A549 (cell line): ENCODE measurements around the gene LMTK3. TPM values are rescaled to one million over a fixed set of nuclear protein-coding genes. Genes with fewer than 3 reads are reported as not detected.

Experiments
- ATAC-seq, 2 experiments: fragments of 200-7000 bp in 1 of 2; fragments of >200 bp in 1 of 2; cut with Nextera tagmentation in 1 of 2; cut with Tn5 transposase in 1 of 2; 3 replicates each; pipeline versions ENCODE4 v1.8.0 to v1.9.1; 2018 to 2020; ENCODE audit warnings: mild to moderate bottlenecking in 1 of 2, moderate library complexity in 1 of 2
- CTCF ChIA-PET: fragments of 300-600 bp; sonication (Branson Sonifier 250); formaldehyde crosslinking; extraction: SDS; loops from one replicate; lab custom pipeline; 2021; ENCODE audit warnings: antibody characterized with exemption, inconsistent platforms; lab: Yijun Ruan, JAX
- POLR2A ChIA-PET: fragments of 350-600 bp; formaldehyde crosslinking; extraction: SDS; loops from one replicate; lab custom pipeline; 2021; ENCODE audit warnings: antibody characterized with exemption, inconsistent platforms; lab: Yijun Ruan, JAX
- DNase-seq, 2 experiments: peaks; one replicate each; pipeline versions ENCODE4 v3.0.0 to v3.0.0-alpha.2; 2011 to 2016; ENCODE audit warnings: low read depth in 1 of 2, low spot score in 1 of 2
- FAIRE-seq: peaks from 2 replicates; lab custom pipeline; 2011; peaks lifted over from hg19 to GRCh38; lab: Jason Lieb, UNC
- H3K27ac ChIP-seq, 2 experiments: fragments of >200 bp; sonication (Bioruptor Twin); formaldehyde crosslinking; 3 replicates each; pipeline ENCODE4 v1.5.1; 2016 to 2017
- H3K4me1 ChIP-seq: fragments of >200 bp; sonication (Bioruptor Twin); formaldehyde crosslinking; 3 replicates; pipeline ENCODE4 v1.6.1; 2016
- H3K4me2 ChIP-seq: fragments of >200 bp; sonication (Bioruptor Twin); formaldehyde crosslinking; 3 replicates; pipeline ENCODE4 v1.6.1; 2016
- H3K4me3 ChIP-seq: fragments of >200 bp; sonication (Bioruptor Twin); formaldehyde crosslinking; 3 replicates; pipeline ENCODE4 v1.5.1; 2016
- H3K9me3 ChIP-seq: fragments of >200 bp; sonication (Bioruptor Twin); formaldehyde crosslinking; 3 replicates; pipeline ENCODE4 v1.6.1; 2016
- BCL3 ChIP-seq: fragments of >200 bp; sonication (Bioruptor Twin); formaldehyde crosslinking; IDR thresholded peaks from 3 replicates; pipeline ENCODE4 v1.6.1; 2016
- BHLHE40 ChIP-seq: IDR thresholded peaks from 2 replicates; pipeline ENCODE4 v1.6.1; 2012; ENCODE audit warnings: low read depth, low read length, inconsistent platforms
- CTCF ChIP-seq: fragments of >200 bp; sonication (Bioruptor Twin); formaldehyde crosslinking; IDR thresholded peaks from 3 replicates; pipeline ENCODE4 v1.5.1; 2016
- EHF ChIP-seq: fragments of 250-450 bp; sonication (Bioruptor Pico); IDR thresholded peaks from 2 replicates; pipeline ENCODE4 v1.5.0; 2020; ENCODE audit warnings: mild to moderate bottlenecking
- FOSB ChIP-seq: fragments of 250-450 bp; sonication (Bioruptor Pico); IDR thresholded peaks from 2 replicates; pipeline ENCODE4 v1.5.0; 2020; ENCODE audit warnings: mild to moderate bottlenecking, moderate library complexity
- FOSL2 ChIP-seq, 2 experiments: fragments of 450-650 bp in 1 of 2; fragments of >200 bp in 1 of 2; sonication (Bioruptor Twin) in 1 of 2; formaldehyde crosslinking; IDR thresholded peaks; 2 replicates each; pipeline versions ENCODE4 v1.5.0 to v1.6.1; 2016 to 2020; ENCODE audit warnings: mild to moderate bottlenecking in 1 of 2, moderate library complexity in 1 of 2
- GATA3 ChIP-seq: IDR thresholded peaks from 2 replicates; pipeline ENCODE4 v1.6.1; 2012; ENCODE audit warnings: borderline replicate concordance
- HDAC2 ChIP-seq: fragments of 200-600 bp; sonication (generic); IDR thresholded peaks from 2 replicates; pipeline ENCODE4 v1.6.1; 2016
- HES2 ChIP-seq: fragments of >200 bp; sonication (Bioruptor Twin); formaldehyde crosslinking; IDR thresholded peaks from 2 replicates; pipeline ENCODE4 v1.6.1; 2016
- JUN ChIP-seq, 2 experiments: fragments of >200 bp; sonication (Bioruptor Twin); formaldehyde crosslinking; IDR thresholded peaks; 2 replicates in 1 of 2; 3 replicates in 1 of 2; pipeline ENCODE4 v1.6.1; 2016 to 2017
- KDM1A ChIP-seq: fragments of 200-600 bp; sonication (generic); IDR thresholded peaks from 2 replicates; pipeline ENCODE4 v1.6.1; 2016; ENCODE audit warnings: low read depth, mild to moderate bottlenecking
- KDM5A ChIP-seq: fragments of 200-600 bp; sonication (generic); IDR thresholded peaks from 2 replicates; pipeline ENCODE4 v1.6.1; 2016; ENCODE audit warnings: antibody characterized with exemption, mild to moderate bottlenecking
- MYC ChIP-seq: IDR thresholded peaks from 2 replicates; pipeline ENCODE4 v1.6.1; 2012; ENCODE audit warnings: mild to moderate bottlenecking, inconsistent platforms, low read length, improper control_type of control experiment, borderline replicate concordance
- NFE2L2 ChIP-seq: fragments of 150-350 bp; conservative IDR thresholded peaks from 2 replicates; pipeline ENCODE4 v1.6.1; 2014; ENCODE audit warnings: low read length
- PHF8 ChIP-seq: fragments of 200-600 bp; sonication (generic); IDR thresholded peaks from 2 replicates; pipeline ENCODE4 v1.6.1; 2016; ENCODE audit warnings: low read depth, mild to moderate bottlenecking, antibody characterized with exemption, moderate library complexity, borderline replicate concordance
- POLR2AphosphoS2 ChIP-seq: conservative IDR thresholded peaks from 2 replicates; pipeline ENCODE4 v1.6.1; 2012; ENCODE audit warnings: low read length, improper control_type of control experiment, inconsistent platforms
- RAD21 ChIP-seq, 2 experiments: fragments of >200 bp in 1 of 2; sonication (Bioruptor Twin) in 1 of 2; formaldehyde crosslinking in 1 of 2; IDR thresholded peaks in 1 of 2; conservative IDR thresholded peaks in 1 of 2; 2 replicates in 1 of 2; 3 replicates in 1 of 2; pipeline ENCODE4 v1.6.1; 2012 to 2018; ENCODE audit warnings: inconsistent platforms in 1 of 2
- REST ChIP-seq: fragments of 200-600 bp; sonication (generic); IDR thresholded peaks from 2 replicates; pipeline ENCODE4 v1.6.1; 2016; ENCODE audit warnings: antibody characterized with exemption, mild to moderate bottlenecking, moderate library complexity
- TFCP2L1 ChIP-seq: fragments of 250-450 bp; sonication (Bioruptor Pico); IDR thresholded peaks from 2 replicates; pipeline ENCODE4 v1.5.0; 2021; ENCODE audit warnings: mild to moderate bottlenecking
- ZC3H11A ChIP-seq: fragments of 450-650 bp; IDR thresholded peaks from 2 replicates; pipeline ENCODE4 v1.6.1; 2014; ENCODE audit warnings: antibody characterized with exemption, mild to moderate bottlenecking
- ZFP36 ChIP-seq: fragments of 450-650 bp; IDR thresholded peaks from 2 replicates; pipeline ENCODE4 v1.6.1; 2014; ENCODE audit warnings: borderline replicate concordance; ENCODE audit not compliant: partially characterized antibody
- WGBS: methylation state at CpG from one replicate; pipeline ENCODE4 v1.1.6; 2017; ENCODE audit errors: missing lambda C conversion rate; 5-methylcytosine and 5-hydroxymethylcytosine counted together
- polyA plus RNA-seq, 4 experiments: library from polyadenylated mRNA; depleted of rRNA in 3 of 4; stranded (reverse); fragments of >200 nt; fragmentation: RNase III in 1 of 4; extraction: RNeasy Plus Mini Kit Qiagen cat#74134 plus additional on column Dnase treatment in 1 of 4; gene quantifications; 2 replicates in 3 of 4; 3 replicates in 1 of 4; pipeline ENCODE4 v1.2.3, GENCODE V29; 2011 to 2017

LMTK3 gene
- polyA plus RNA-seq, 2 of the 4 experiments (the other 2 are of a cell fraction) = 0.62 to 6.1 TPM

GRCh38 chr19:48493718-48494401, 17.8 kb downstream of the LMTK3 start:
- Histone ChIP-seq H3K4me2 (peak overlapping the region; percentile 74), H3K9me3 (no peaks in the 10 kb centered on the region), H3K27ac (peak overlapping the region; percentile 86 to 94), H3K4me3 (peak overlapping the region; percentile 65), H3K4me1 (peaks cover 42% of the 10 kb centered on the region)
- WGBS = 7% methylated on average over 42 of the region's 70 CpGs
- TF ChIP-seq MYC (no peak), GATA3 (0 out of 2 replicates have a peak, but pooled peaks have one; percentile 10), FOSL2 (IDR thresholded peaks at IDR 0.05) (no peak), FOSL2 (CRISPR knock-in tag; IDR thresholded peaks at IDR 0.05) (no peak), KDM5A (no peak), HES2 (no peak), CTCF (no peak), PHF8 (peak; percentile 80; the same call in 1 of the 2 replicates), BHLHE40 (no peak), NFE2L2 (no peak), HDAC2 (no peak), TFCP2L1 (CRISPR knock-in tag) (no peak), FOSB (CRISPR knock-in tag) (no peak), KDM1A (no peak), ZFP36 (no peak), BCL3 (0 out of 3 replicates have a peak, but pooled peaks have one; percentile 70), RAD21 (conservative IDR thresholded peaks at IDR 0.05 in 1 of 2, IDR thresholded peaks at IDR 0.05 in 1 of 2) (no peak), EHF (CRISPR knock-in tag) (no peak), REST (no peak), POLR2AphosphoS2 (peak; percentile 83), JUN (IDR thresholded peaks at IDR 0.05) (peak in 1 of 2 experiments; percentile 84; a peak in 3 of 5 replicates), ZC3H11A (no peak)
- FAIRE-seq (no peak), DNase-seq (no peak), ATAC-seq (peak; percentile 11 to 17)
- CTCF ChIA-PET = interaction anchor here (0.6 to 9.5 kb wide), 11 partner anchors 13 to 115 kb away, joined by 3 to 152 read pairs (median 4); no protein-coding TSS in a partner anchor
- POLR2A ChIA-PET = interaction anchor here (0.6 to 2.6 kb wide), 22 partner anchors 8 to 172 kb away, joined by 3 to 18 read pairs (median 4); partner anchors contain the start of genes KDELR1, LMTK3, RPL18 and SPHK2
